ENCODE data around the gene VGLL4.

DNA sequence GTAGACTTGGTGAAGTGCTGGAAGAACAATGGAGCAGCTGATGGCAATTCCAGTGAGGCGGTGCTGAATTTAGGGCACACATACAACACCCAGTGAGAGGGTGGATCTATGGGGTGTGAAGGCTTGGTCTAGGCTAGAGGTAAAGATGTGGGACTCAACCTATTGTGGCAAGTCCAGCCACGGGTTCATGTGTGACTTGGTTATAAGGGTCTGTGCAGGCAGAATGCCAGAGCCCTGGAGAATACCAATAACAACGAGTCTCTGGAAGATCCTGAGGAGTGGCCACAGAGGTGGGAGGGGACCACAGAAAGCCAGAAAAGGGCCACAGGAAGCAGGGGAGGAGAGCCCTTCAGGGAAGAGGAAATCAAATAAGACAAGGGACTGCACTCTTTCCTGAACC lies 55.0 kb downstream of the VGLL4 start:
- TF ChIP-seq, protein P1, sequence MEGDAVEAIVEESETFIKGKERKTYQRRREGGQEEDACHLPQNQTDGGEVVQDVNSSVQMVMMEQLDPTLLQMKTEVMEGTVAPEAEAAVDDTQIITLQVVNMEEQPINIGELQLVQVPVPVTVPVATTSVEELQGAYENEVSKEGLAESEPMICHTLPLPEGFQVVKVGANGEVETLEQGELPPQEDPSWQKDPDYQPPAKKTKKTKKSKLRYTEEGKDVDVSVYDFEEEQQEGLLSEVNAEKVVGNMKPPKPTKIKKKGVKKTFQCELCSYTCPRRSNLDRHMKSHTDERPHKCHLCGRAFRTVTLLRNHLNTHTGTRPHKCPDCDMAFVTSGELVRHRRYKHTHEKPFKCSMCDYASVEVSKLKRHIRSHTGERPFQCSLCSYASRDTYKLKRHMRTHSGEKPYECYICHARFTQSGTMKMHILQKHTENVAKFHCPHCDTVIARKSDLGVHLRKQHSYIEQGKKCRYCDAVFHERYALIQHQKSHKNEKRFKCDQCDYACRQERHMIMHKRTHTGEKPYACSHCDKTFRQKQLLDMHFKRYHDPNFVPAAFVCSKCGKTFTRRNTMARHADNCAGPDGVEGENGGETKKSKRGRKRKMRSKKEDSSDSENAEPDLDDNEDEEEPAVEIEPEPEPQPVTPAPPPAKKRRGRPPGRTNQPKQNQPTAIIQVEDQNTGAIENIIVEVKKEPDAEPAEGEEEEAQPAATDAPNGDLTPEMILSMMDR (optimal IDR thresholded peaks at IDR 0.05 in 1 of 3, IDR thresholded peaks at IDR 0.05 in 1 of 3, conservative IDR thresholded peaks at IDR 0.05 in 1 of 3; ENCODE audit: extremely low read depth in 1 of 3, insufficient read depth in 2 of 3, low read length in 3 of 3) = no peak
- TF ChIP-seq EZH2 (IDR thresholded peaks at IDR 0.05; ENCODE audit: low read length) = no peak

Data from keratinocyte (primary cell).